HepG2 (cell line): Measurements from ENCODE around the gene GHR. TPM values are rescaled to one million over a fixed set of nuclear protein-coding genes. Genes with fewer than 3 reads are reported as not detected.
A peak's percentile ranks its signal among the peaks of the same experiment; 100 is the strongest.

ENCODE experiments used
- ATAC-seq: fragments of 200-7000 bp; cut with Tn5 transposase; 3 replicates; pipeline ENCODE4 v1.9.1; 2020; ENCODE audit warnings: mild to moderate bottlenecking, moderate library complexity
- BruUV-seq: library from RNA; stranded (reverse); fragments of 400-500 nt; replicated peaks from 2 replicates; lab custom pipeline; 2021; lab: Mats Ljungman, UMichigan
- CTCF ChIA-PET: fragments of 300-600 bp; formaldehyde crosslinking; extraction: SDS; loops from one replicate; lab custom pipeline; 2021; ENCODE audit warnings: low total read pairs, inconsistent platforms, low intra/inter-chr PET ratio; lab: Yijun Ruan, JAX
- POLR2A ChIA-PET: fragments of 350-600 bp; sonication (Branson Sonifier 250); formaldehyde crosslinking; loops from one replicate; lab custom pipeline; 2020; ENCODE audit warnings: antibody characterized with exemption, inconsistent platforms; lab: Yijun Ruan, JAX
- DNase-seq: peaks from one replicate; pipeline ENCODE4 v3.0.0-alpha.2; 2015; ENCODE audit warnings: low spot score
- FAIRE-seq: peaks from 3 replicates; lab custom pipeline; 2011; peaks lifted over from hg19 to GRCh38; lab: Jason Lieb, UNC
- H2AFZ ChIP-seq: one replicate; pipeline ENCODE4 v1.6.1; 2011; ENCODE audit warnings: low read length, inconsistent platforms
- H3K27ac ChIP-seq: fragments of 300-600 bp; 3 replicates; pipeline ENCODE4 v1.8.0; 2011; ENCODE audit warnings: mixed run types, mild to moderate bottlenecking, mixed read lengths, low read length, inconsistent platforms; ENCODE audit not compliant: insufficient read depth; ENCODE audit errors: extremely low read length
- H3K27me3 ChIP-seq, 2 experiments: fragments of 200-600 bp in 1 of 2; 2 replicates in 1 of 2; 3 replicates in 1 of 2; pipeline versions ENCODE4 v1.6.0 to v1.8.0; 2011; ENCODE audit warnings: low read length in 2 of 2, mild to moderate bottlenecking in 2 of 2, moderate library complexity in 2 of 2, inconsistent platforms in 1 of 2; ENCODE audit not compliant: insufficient read depth in 2 of 2, control insufficient read depth in 1 of 2
- H3K36me3 ChIP-seq, 2 experiments: fragments of 200-600 bp in 1 of 2; replicated peaks in 1 of 2; 2 replicates in 1 of 2; 3 replicates in 1 of 2; pipeline versions ENCODE4 v1.5.1 to v1.8.0; 2011; ENCODE audit warnings: low read length in 2 of 2, inconsistent platforms in 1 of 2; ENCODE audit not compliant: insufficient read depth in 2 of 2, control insufficient read depth in 1 of 2
- H3K4me1 ChIP-seq: 2 replicates; pipeline ENCODE4 v1.5.1; 2012; ENCODE audit warnings: low read length, inconsistent platforms; ENCODE audit not compliant: insufficient read depth
- H3K4me2 ChIP-seq: 2 replicates; pipeline ENCODE4 v1.6.0; 2011; ENCODE audit warnings: low read depth, low read length, inconsistent platforms
- H3K4me3 ChIP-seq, 3 experiments: fragments of 200-600 bp in 1 of 3; sonication (generic), shearing (Covaris generic) in 1 of 3; replicated peaks in 1 of 3; 2 replicates each; pipeline ENCODE4 v1.5.1; 2011 to 2016; ENCODE audit warnings: low read length in 3 of 3, inconsistent platforms in 2 of 3, low read depth in 2 of 3, mild to moderate bottlenecking in 2 of 3, control low read depth in 1 of 3, mixed read lengths in 1 of 3; ENCODE audit not compliant: insufficient read depth in 1 of 3
- H3K79me2 ChIP-seq: one replicate; pipeline ENCODE4 v1.6.1; 2011; ENCODE audit warnings: low read length, inconsistent platforms; ENCODE audit not compliant: insufficient read depth
- H3K9ac ChIP-seq: 2 replicates; pipeline ENCODE4 v1.6.0; 2011; ENCODE audit warnings: mild to moderate bottlenecking, low read depth, low read length, inconsistent platforms; ENCODE audit not compliant: insufficient read depth
- H3K9me3 ChIP-seq: 2 replicates; pipeline ENCODE4 v1.5.1; 2012; ENCODE audit warnings: mild to moderate bottlenecking, low read length
- H4K20me1 ChIP-seq: 2 replicates; pipeline ENCODE4 v1.6.0; 2011; ENCODE audit warnings: inconsistent platforms, mild to moderate bottlenecking, low read length, moderate library complexity; ENCODE audit not compliant: insufficient read depth
- CEBPB ChIP-seq: IDR thresholded peaks from 2 replicates; pipeline ENCODE4 v1.6.1; 2011; ENCODE audit warnings: low read depth, low read length, improper control_type of control experiment, borderline replicate concordance
- EP300 ChIP-seq, 3 experiments: sonication (generic) in 1 of 3; formaldehyde crosslinking in 1 of 3; IDR thresholded peaks; 2 replicates each; pipeline versions ENCODE4 v1.5.1 to v1.6.1; 2011 to 2020; ENCODE audit warnings: low read depth in 2 of 3, low read length in 2 of 3, borderline replicate concordance in 1 of 3, improper control_type of control experiment in 1 of 3, mild to moderate bottlenecking in 1 of 3, missing genetic modification reagents in 1 of 3, moderate library complexity in 1 of 3
- KLF16 ChIP-seq, 2 experiments: sonication (generic) in 1 of 2; formaldehyde crosslinking in 1 of 2; IDR thresholded peaks; 2 replicates each; pipeline versions ENCODE4 v1.6.1 to v1.8.0; 2016 to 2023; ENCODE audit warnings: missing genetic modification reagents in 2 of 2, missing compliant biosample characterization in 1 of 2
- KMT2B ChIP-seq: IDR thresholded peaks from 2 replicates; pipeline ENCODE4 v1.6.1; 2016; ENCODE audit warnings: missing genetic modification reagents, missing compliant biosample characterization
- MBNL3 ChIP-seq: fragments of 250-450 bp; sonication (Bioruptor Pico); conservative IDR thresholded peaks from 2 replicates; pipeline ENCODE4 v1.8.0; 2022; ENCODE audit warnings: mild to moderate bottlenecking, inconsistent platforms
- TEAD2 ChIP-seq: sonication (generic); formaldehyde crosslinking; IDR thresholded peaks from 2 replicates; pipeline ENCODE4 v1.9.0; 2021; ENCODE audit warnings: missing genetic modification reagents
- THAP7 ChIP-seq: sonication (generic); formaldehyde crosslinking; IDR thresholded peaks from 2 replicates; pipeline ENCODE4 v1.8.1; 2023; ENCODE audit warnings: mild to moderate bottlenecking, missing genetic modification reagents
- YY1 ChIP-seq: IDR thresholded peaks from 2 replicates; pipeline ENCODE4 v1.6.1; 2011; ENCODE audit warnings: low read length, low read depth, moderate library complexity, mild to moderate bottlenecking; ENCODE audit not compliant: insufficient read depth, insufficient replicate concordance
- ZNF224 ChIP-seq: sonication (generic); formaldehyde crosslinking; IDR thresholded peaks from 2 replicates; pipeline ENCODE4 v1.5.0; 2020; ENCODE audit warnings: mild to moderate bottlenecking, missing genetic modification reagents
- ZNF367 ChIP-seq: sonication (generic); formaldehyde crosslinking; IDR thresholded peaks from 2 replicates; pipeline ENCODE4 v1.4.0; 2020; ENCODE audit warnings: missing genetic modification reagents, borderline replicate concordance
- ZNF550 ChIP-seq: sonication (generic); formaldehyde crosslinking; IDR thresholded peaks from 2 replicates; pipeline ENCODE4 v1.4.0; 2020; ENCODE audit warnings: mild to moderate bottlenecking, missing genetic modification reagents, borderline replicate concordance
- ZSCAN29 ChIP-seq: sonication (generic); formaldehyde crosslinking; conservative IDR thresholded peaks from 2 replicates; pipeline ENCODE4 v1.4.0; 2020; ENCODE audit warnings: mild to moderate bottlenecking, missing genetic modification reagents
- WGBS: methylation state at CpG from one replicate; pipeline ENCODE4 v1.1.6; 2017; ENCODE audit warnings: low lambda C conversion rate; 5-methylcytosine and 5-hydroxymethylcytosine counted together
- in situ Hi-C: cut with HindIII; loops from 2 replicates; pipeline ENCODE4 v1.10.0; 2017; ENCODE audit warnings: low pct_unique_long_range_greater_than_20kb; ENCODE audit not compliant: extremely low pct_ligation_motif_present
- intact Hi-C: fragments of 100-400 bp; cut with micrococcal nuclease; formaldehyde crosslinking; loops from one replicate; pipeline ENCODE4 v1.10.0; 2022; ENCODE audit not compliant: unreplicated experiment
- polyA plus RNA-seq, 8 experiments: library from polyadenylated mRNA; depleted of rRNA in 3 of 8; stranded (reverse) in 7 of 8; unstranded in 1 of 8; fragments of >200 nt; fragmentation: Illumina TruSeq in 4 of 8; extraction: Trizol in 4 of 8; gene quantifications; 2 replicates each; pipeline versions ENCODE4 v1.2.1 to v1.2.3, GENCODE V29; 2011 to 2016; ENCODE audit warnings: low read depth in 4 of 8, missing spikeins in 1 of 8, mixed read lengths in 1 of 8; ENCODE audit not compliant: insufficient read depth in 1 of 8
- total RNA-seq, 5 experiments: library from RNA; depleted of rRNA; stranded (reverse); fragments of >200 nt; fragmentation: Illumina TruSeq; extraction: Trizol; gene quantifications; 2 replicates each; pipeline ENCODE4 v1.2.3, GENCODE V29; 2016; ENCODE audit warnings: low read depth in 1 of 5

Gene GHR
- total and polyA plus RNA-seq, 2 of the 13 experiments (the other 11 are each of a cell fraction or from before 2014, with no cell fraction given) = 0.07 TPM; not detected in 1

DNA sequence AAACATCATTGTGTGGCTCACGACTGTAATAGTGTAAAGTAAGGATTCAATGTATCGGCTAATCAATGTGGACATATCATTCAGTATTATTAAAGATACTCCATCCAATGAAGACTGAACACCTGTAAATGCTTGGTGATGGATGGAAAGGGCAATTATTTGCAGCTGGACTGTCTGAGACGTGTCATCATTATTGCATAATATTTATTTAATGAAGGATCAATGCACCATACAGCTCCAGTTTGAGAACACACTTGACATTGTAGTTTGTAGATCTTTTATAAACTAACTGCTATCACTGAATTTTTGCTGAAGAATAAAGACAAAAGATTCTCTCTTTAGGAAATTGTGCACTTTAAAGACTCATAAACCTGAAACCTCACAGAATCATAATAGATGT lies 215.7 kb downstream of the GHR start:
- Histone ChIP-seq H3K27me3 (no peaks in the 10 kb centered on the region), H3K27ac (no peak overlapping the region), H4K20me1 (no peaks in the 10 kb centered on the region), H3K9me3 (no peaks in the 10 kb centered on the region), H2AFZ (no peak overlapping the region), H3K36me3 (no peaks in the 10 kb centered on the region), H3K79me2 (no peaks in the 10 kb centered on the region), H3K9ac (no peak overlapping the region), H3K4me3 (no peak overlapping the region), H3K4me1 (no peaks in the 10 kb centered on the region), H3K4me2 (no peak overlapping the region)
- FAIRE-seq = no peak
- 49% methylated on average over 3 of the region's 3 CpGs for WGBS
- ChIA-PET POLR2A (no interaction called here), CTCF (no interaction called here)
- no peak for TF ChIP-seq ZNF224 (CRISPR knock-in tag)
- TF ChIP-seq CEBPB = peak; percentile 63
- in situ Hi-C loops (no loop called here), intact Hi-C loops (loop anchor here (5.0 kb wide), 1 partner anchor 217 kb away; the partner anchor contains the start of gene GHR)
- no peak for DNase-seq
- ATAC-seq = no peak
- BruUV-seq = no TSS peak

DNA sequence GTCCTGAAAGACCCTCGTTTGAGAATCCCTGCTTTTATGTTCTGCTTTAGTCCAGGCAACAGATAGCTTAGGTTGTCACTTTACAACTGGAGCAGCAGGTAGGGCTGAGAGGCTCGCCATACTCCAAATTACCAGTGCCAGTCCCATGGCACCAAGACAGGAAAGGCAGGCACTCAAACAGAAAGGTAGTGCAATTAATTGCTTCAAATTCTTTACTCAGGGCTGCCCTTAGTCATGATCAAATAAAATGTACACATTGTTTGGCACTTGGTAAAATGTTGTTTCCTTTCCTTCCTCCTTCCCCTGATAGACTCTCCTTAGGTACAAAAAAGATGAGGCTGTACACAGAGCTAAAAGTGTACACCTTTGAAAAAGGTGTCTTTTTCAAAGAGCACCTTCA lies 217.6 kb downstream of the GHR start:
- H2AFZ ChIP-seq = no peak overlapping the region
- H3K79me2 ChIP-seq = no peaks in the 10 kb centered on the region
- ChIA-PET CTCF (no interaction called here), POLR2A (no interaction called here)
- BruUV-seq = no TSS peak
- no peak for DNase-seq
- no peak overlapping the region for H3K9ac ChIP-seq
- no peak overlapping the region for H3K4me2 ChIP-seq
- H3K27ac ChIP-seq = no peak overlapping the region
- no peak for FAIRE-seq
- in situ Hi-C loops (no loop called here), intact Hi-C loops (no loop called here)
- TF ChIP-seq MBNL3 (CRISPR knock-in tag) (no peak), ZNF550 (CRISPR knock-in tag) (no peak), KLF16 (CRISPR knock-in tag; IDR thresholded peaks at IDR 0.05) (no peak), TEAD2 (no peak), THAP7 (CRISPR knock-in tag) (no peak), KMT2B (CRISPR knock-in tag) (no peak), ZNF367 (CRISPR knock-in tag) (no peak), EP300 (IDR thresholded peaks at IDR 0.05; ENCODE audit: low read depth in 2 of 2, low read length in 2 of 2) (no peak), EP300 (CRISPR knock-in tag; IDR thresholded peaks at IDR 0.05; ENCODE audit: borderline replicate concordance) (no peak), YY1 (no peak), ZSCAN29 (CRISPR knock-in tag) (no peak)
- ATAC-seq = no peak
- no peaks in the 10 kb centered on the region for H3K36me3 ChIP-seq
- H3K27me3 ChIP-seq = no peaks in the 10 kb centered on the region
- no peaks in the 10 kb centered on the region for H3K9me3 ChIP-seq
- H3K4me1 ChIP-seq = no peaks in the 10 kb centered on the region
- WGBS = 13% methylated on average over 2 of the region's 2 CpGs
- no peaks in the 10 kb centered on the region for H4K20me1 ChIP-seq
- H3K4me3 ChIP-seq = no peak overlapping the region
